Measurements from ENCODE around the gene PI4KB.

PI4KB gene

DNA sequence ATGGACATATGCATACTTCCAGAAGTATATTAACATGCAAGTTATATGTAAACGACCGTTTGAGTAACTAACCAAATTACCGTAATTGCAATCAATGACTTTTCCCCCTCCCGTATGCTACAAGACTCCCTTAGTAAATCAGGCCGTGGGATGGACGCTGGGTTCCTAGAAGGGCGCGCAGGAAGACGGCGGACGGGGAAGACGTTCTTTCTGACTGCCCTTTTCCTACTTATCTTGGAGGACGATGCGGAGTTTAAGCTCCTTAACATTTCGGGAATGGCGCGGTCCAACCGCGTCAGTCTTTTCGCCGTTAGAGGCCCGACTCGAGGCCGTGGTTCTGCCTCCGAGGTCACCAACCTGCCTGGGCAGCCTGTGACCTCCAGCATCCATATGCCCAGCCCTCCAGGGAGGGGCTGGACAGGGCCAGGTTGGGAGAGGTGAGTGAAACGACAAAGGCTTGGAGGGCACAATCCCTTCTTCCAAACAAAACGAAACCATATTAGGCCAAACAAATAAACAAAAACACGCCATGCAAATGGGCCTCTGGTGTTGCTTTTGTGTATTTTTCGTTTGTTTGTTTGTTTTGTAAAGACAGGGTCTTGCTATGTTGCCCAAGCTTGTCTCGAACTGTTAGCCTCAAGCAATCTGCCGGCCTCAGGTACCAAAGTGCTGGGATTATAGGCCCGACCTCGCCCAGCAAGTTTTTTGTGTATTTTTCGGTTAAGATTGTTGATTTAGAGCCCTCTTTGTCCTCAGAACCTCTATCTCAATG is 873 bp upstream of the PI4KB start:
- no peak for DNase-seq
- H3K4me3 Mint-ChIP-seq: peak overlapping the region; percentile 89
- peak overlapping the region; percentile 98 for H3K27ac Mint-ChIP-seq
- no peaks in the 10 kb centered on the region for H3K9me3 Mint-ChIP-seq
- H3K27me3 Mint-ChIP-seq: no peaks in the 10 kb centered on the region
- peaks cover 42% of the 10 kb centered on the region for H3K36me3 Mint-ChIP-seq (ENCODE audit: low read depth)
- H3K4me1 Mint-ChIP-seq (ENCODE audit: low read depth): peaks cover 34% of the 10 kb centered on the region

DNA sequence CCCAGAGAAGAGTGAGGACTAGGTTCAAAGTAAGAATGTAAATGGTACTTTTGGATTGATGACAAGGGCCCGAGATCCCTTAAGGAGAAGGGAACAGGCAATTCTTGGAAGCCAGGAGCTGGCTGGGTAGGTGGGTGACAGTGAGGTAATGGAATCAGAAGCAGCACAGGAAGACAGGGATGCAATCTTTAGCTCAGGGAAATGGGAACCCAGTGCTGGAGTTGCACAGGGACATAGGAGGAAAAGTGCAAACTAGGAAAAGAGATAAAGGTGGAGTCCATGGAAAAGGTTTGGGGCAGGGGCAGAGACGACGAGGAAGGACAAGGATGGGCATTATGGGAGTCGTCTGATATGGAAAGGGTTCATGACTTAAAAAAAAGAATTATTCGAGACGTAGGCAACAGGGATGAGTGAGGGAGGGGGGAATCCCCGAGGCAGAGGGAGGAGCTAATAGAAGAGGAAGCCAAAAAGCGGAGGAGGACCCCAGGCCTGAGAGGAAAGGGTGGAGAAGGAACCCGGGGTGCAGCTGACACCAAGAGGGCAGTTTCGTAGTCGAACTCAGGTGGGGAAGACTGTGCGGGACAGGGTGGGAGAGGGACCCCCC is 495 bp downstream of the PI4KB start:
- no peaks in the 10 kb centered on the region for H3K27me3 Mint-ChIP-seq
- peaks cover 53% of the 10 kb centered on the region for H3K36me3 Mint-ChIP-seq (ENCODE audit: low read depth)

DNA sequence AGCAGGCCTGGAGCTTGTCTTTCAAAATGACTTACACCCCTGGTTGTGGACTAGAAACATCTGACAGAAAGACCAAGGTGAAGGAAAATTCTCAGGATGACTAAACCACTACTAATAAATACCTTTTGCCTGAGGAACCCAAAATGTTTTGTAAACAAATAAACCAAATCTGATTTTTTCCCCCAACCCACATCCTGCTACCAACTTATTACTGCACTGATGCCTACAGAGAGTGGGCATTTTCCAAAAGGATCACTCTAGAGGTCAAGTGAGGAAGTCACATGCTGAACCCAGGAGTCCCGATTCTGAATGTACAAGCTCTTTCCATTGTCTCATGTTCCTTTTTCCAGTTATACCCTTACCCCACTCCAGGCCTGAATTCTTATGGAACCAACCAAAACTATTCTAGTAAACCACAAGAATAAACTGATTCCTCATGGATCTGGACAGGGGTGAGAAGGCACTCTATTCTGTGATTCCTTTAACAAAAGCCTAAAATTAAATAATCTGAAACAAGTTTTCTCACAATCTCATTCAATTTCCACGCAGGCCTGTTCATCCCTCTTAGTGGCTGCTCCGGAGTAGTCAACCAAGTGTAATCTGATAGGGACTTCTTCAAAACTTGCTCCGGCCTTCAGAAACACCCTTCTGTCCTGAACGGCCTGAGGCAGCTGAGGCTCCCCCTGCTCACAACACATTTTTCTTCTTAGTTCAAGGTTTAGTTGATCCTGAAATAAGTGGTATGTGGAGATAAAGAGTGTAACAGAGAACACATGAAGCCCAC is 1.4 kb downstream of the PI4KB start:
- Mint-ChIP-seq H3K36me3 (ENCODE audit: low read depth) (peaks cover 58% of the 10 kb centered on the region), H3K4me3 (peak overlapping the region; percentile 89), H3K9me3 (no peaks in the 10 kb centered on the region), H3K27ac (peak overlapping the region; percentile 98), H3K4me1 (ENCODE audit: low read depth) (peaks cover 47% of the 10 kb centered on the region), H3K27me3 (no peaks in the 10 kb centered on the region)
- DNase-seq: no peak

More for the DNA sequence above, 495 bp downstream of the PI4KB start:
- peak overlapping the region; percentile 89 for H3K4me3 Mint-ChIP-seq
- no peak for DNase-seq
- peaks cover 44% of the 10 kb centered on the region for H3K4me1 Mint-ChIP-seq (ENCODE audit: low read depth)
- H3K9me3 Mint-ChIP-seq: no peaks in the 10 kb centered on the region
- H3K27ac Mint-ChIP-seq: peak overlapping the region; percentile 98

DNA sequence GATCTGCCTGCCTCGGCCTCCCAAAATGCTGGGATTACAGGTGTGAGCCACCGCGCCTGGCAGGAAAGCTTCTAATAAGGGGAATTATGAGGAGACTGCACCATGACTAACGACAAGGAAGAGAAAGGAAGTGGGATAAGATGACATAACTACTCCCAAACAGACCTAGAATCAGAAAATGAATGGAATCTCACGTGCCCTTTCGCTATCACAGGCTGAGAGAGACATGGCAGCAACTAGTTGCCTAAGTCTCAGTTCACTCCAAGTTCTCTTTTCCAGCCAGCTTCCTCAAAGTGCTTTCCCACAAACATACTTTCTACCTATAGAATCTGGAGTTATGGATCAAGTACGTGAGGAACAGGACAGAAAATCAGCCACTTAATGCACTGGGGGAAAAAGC is 2.0 kb downstream of the PI4KB start:
- H3K36me3 Mint-ChIP-seq (ENCODE audit: low read depth): peaks cover 64% of the 10 kb centered on the region
- H3K9me3 Mint-ChIP-seq: no peaks in the 10 kb centered on the region
- peaks cover 54% of the 10 kb centered on the region for H3K4me1 Mint-ChIP-seq (ENCODE audit: low read depth)
- DNase-seq: no peak
- peak overlapping the region; percentile 89 for H3K4me3 Mint-ChIP-seq
- no peaks in the 10 kb centered on the region for H3K27me3 Mint-ChIP-seq
- H3K27ac Mint-ChIP-seq: peak overlapping the region; percentile 98

DNA sequence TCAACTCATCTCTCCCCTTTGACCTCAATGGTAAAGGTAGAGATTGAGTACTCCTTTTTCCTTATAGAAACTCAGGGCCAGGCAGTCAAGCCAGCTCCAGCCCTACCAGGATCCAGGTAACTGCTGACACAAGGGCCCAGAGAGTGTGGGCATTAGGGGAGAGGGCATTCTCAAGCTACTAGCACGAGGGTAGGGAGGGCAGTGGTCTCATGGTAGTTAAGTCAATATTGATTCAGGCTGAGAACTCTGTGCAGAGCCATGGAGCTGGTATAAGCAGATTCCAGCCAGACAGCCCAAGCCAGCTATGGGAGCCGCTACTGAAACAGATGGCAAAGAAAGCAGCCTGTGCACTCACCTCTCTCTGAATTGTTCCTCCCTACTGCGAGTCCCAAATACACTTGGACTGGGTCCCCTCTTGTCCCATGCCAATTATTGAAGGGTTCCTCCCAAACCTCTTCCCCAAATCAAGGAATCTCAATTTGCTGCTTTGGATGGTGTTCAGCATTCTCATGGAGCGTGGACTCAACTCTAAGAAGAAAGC is 2.8 kb downstream of the PI4KB start:
- H3K9me3 Mint-ChIP-seq: no peaks in the 10 kb centered on the region
- no peak for DNase-seq
- H3K27ac Mint-ChIP-seq: peak overlapping the region; percentile 29
- H3K36me3 Mint-ChIP-seq (ENCODE audit: low read depth): peaks cover 71% of the 10 kb centered on the region
- peaks cover 58% of the 10 kb centered on the region for H3K4me1 Mint-ChIP-seq (ENCODE audit: low read depth)
- H3K27me3 Mint-ChIP-seq: no peaks in the 10 kb centered on the region
- no peak overlapping the region for H3K4me3 Mint-ChIP-seq

DNA sequence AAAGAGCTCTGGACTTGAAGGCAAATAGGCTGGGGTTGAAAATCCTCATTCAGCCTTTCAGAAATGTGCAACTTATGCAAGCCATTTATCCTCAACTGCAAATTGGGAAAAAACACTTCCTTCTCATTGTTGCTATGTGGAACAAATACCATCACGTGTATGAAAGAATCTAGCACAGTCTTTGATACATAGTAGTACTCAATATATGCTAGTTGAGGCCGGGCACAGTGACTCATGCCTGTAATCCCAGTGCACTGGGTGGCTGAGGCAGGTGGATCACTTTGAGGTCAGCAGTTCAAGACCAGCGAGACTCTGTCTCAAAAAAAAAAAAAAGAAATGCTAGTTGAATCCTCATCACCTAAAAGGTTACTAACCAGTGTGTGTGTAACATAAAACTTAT is 8.2 kb downstream of the PI4KB start:
- H3K4me3 Mint-ChIP-seq: no peak overlapping the region
- no peaks in the 10 kb centered on the region for H3K27me3 Mint-ChIP-seq
- H3K36me3 Mint-ChIP-seq (ENCODE audit: low read depth): peaks cover 72% of the 10 kb centered on the region
- no peaks in the 10 kb centered on the region for H3K9me3 Mint-ChIP-seq
- H3K27ac Mint-ChIP-seq: peak overlapping the region; percentile 40
- peaks cover 52% of the 10 kb centered on the region for H3K4me1 Mint-ChIP-seq (ENCODE audit: low read depth)
- no peak for DNase-seq

DNA sequence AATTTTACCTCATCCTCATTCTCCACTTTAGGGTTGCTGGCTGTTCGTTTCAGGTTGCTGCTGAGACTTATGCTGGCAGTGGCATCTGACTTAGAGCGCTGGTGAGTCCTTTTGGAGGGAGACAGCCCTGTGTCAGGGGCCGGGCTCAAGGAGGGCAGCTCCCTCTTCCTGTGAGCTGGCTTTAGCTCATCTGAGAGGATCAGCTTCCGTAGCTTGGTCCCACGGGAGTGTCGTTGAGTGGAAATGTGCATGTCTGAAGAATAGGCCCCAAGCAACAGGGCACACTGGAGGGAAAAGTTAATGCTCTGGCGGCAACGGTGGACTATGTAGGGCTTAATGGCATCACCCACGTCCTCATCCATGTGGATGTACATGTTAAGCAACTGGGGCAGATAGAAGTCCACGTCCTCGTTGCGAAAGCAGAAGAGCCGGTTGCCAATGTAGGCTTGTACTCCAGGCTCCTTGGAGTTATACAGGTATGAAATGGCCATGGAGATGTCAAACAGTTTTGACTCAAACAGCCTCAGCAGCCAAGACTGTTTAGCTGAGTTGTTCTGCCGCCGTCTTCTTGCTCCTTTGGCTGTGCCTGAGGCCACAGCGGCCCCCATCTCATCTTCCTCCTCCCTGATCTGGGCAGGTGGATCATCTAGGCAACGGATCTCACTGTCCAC is 11.5 kb downstream of the PI4KB start:
- Mint-ChIP-seq H3K4me1 (ENCODE audit: low read depth) (peaks cover 68% of the 10 kb centered on the region), H3K4me3 (no peak overlapping the region), H3K9me3 (no peaks in the 10 kb centered on the region), H3K36me3 (ENCODE audit: low read depth) (peaks cover 76% of the 10 kb centered on the region), H3K27me3 (no peaks in the 10 kb centered on the region), H3K27ac (peak overlapping the region; percentile 63)
- no peak for DNase-seq

DNA sequence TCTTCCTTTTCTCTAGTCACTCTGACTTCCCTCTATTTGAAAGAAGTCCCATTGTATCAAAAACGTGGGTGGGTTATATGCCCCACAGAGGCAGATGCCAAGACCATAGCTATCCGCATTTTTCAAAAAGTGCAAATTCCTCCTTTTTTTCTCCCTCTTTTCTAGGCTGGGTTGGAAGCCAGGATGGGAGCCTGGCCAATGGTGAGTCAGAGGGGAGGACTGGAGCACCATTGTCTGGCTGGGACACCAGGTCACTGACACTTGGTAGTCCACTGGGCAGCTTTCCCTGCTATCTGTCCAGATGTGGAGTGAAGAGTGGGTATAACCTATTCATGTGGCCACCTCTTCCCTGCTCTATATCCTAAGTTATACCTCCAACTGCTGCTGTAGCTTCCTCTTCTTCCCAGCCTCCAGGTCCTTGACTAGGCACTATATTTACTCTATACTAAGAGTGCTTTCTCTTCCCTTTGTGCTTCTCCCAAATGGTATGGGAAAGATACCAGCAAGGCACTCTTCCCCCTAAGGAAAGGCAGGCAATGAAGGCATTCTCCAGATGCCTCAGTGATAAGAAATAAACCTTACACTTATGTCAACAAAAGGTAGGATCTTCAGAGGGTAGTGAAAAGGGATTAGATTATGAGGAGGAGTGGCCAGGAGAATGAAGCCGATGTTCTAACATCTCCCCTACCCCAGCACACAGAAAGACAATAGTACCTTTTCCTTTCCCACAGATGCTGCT is 12.9 kb downstream of the PI4KB start:
- Mint-ChIP-seq H3K27ac (peak overlapping the region; percentile 98), H3K4me1 (ENCODE audit: low read depth) (peaks cover 68% of the 10 kb centered on the region), H3K36me3 (ENCODE audit: low read depth) (peaks cover 76% of the 10 kb centered on the region), H3K9me3 (no peaks in the 10 kb centered on the region), H3K27me3 (no peaks in the 10 kb centered on the region), H3K4me3 (no peak overlapping the region)
- DNase-seq: no peak

DNA sequence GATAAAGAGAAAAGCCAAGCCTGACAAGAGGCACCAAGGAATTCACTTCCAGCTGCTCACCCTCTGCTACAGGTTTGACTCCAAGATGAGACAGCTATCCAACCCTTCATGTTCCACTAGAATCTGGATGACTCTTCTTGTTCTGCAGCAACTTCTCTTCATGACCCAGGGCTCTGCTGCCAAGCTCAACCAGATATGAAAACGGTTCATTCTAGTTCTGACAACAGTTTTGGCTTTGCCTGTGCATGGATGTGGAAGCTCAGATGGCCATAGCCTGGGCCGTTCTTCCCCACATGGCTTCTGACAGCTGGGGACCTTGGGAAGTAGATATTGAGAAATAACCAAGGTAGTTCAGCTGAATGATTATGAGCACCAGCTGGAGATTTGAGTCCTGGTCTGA is 13.7 kb downstream of the PI4KB start:
- H3K4me1 Mint-ChIP-seq (ENCODE audit: low read depth): peaks cover 65% of the 10 kb centered on the region
- no peaks in the 10 kb centered on the region for H3K9me3 Mint-ChIP-seq
- peaks cover 77% of the 10 kb centered on the region for H3K36me3 Mint-ChIP-seq (ENCODE audit: low read depth)
- H3K4me3 Mint-ChIP-seq: no peak overlapping the region
- DNase-seq: no peak
- H3K27ac Mint-ChIP-seq: peak overlapping the region; percentile 98
- no peaks in the 10 kb centered on the region for H3K27me3 Mint-ChIP-seq

DNA sequence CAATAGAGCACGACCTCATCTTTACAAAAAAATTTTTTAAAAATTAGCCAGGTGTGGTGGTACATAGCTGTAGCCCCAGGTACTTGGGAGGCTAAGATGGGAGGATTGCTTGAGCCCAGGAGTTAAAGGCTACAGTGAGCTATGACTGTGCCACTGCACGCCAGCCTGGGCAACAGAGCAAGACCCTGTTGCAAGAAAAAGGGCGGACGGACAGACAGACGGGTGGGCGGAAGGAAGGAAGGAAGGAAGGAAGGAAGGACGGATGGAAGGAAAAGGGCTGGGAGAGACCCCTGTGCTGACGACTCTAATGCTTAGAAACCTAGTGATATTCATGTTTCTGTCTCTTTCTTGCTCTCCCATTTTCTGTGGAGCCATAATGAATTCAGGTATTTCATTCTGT is 14.4 kb downstream of the PI4KB start:
- H3K4me1 Mint-ChIP-seq (ENCODE audit: low read depth): peaks cover 65% of the 10 kb centered on the region
- peak overlapping the region; percentile 98 for H3K27ac Mint-ChIP-seq
- H3K4me3 Mint-ChIP-seq: peak overlapping the region; percentile 47
- H3K9me3 Mint-ChIP-seq: no peaks in the 10 kb centered on the region
- H3K27me3 Mint-ChIP-seq: no peaks in the 10 kb centered on the region
- peaks cover 84% of the 10 kb centered on the region for H3K36me3 Mint-ChIP-seq (ENCODE audit: low read depth)
- DNase-seq: no peak

DNA sequence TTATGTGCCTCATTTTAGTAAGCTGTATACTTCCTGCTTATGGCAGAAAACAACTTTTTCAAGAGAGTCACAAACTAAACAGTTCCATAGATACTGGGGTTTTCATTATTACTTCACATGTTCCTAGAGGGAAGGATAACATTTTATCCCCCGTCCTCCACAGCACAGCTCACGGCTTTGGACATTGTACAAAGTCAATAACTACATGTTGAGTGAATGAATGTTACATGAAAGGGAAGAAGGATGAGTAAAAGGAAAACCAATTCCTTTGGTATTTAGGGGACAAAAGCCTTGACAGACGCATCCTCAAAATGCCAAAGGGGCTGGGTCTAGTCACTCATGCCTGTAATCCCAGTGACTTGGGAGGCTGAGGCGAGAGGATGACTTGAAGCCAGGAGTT is 14.8 kb downstream of the PI4KB start:
- Mint-ChIP-seq H3K27ac (peak overlapping the region; percentile 98), H3K27me3 (no peaks in the 10 kb centered on the region), H3K9me3 (no peaks in the 10 kb centered on the region), H3K4me1 (ENCODE audit: low read depth) (peaks cover 63% of the 10 kb centered on the region), H3K36me3 (ENCODE audit: low read depth) (peaks cover 84% of the 10 kb centered on the region), H3K4me3 (peak overlapping the region; percentile 47)
- DNase-seq: no peak

DNA sequence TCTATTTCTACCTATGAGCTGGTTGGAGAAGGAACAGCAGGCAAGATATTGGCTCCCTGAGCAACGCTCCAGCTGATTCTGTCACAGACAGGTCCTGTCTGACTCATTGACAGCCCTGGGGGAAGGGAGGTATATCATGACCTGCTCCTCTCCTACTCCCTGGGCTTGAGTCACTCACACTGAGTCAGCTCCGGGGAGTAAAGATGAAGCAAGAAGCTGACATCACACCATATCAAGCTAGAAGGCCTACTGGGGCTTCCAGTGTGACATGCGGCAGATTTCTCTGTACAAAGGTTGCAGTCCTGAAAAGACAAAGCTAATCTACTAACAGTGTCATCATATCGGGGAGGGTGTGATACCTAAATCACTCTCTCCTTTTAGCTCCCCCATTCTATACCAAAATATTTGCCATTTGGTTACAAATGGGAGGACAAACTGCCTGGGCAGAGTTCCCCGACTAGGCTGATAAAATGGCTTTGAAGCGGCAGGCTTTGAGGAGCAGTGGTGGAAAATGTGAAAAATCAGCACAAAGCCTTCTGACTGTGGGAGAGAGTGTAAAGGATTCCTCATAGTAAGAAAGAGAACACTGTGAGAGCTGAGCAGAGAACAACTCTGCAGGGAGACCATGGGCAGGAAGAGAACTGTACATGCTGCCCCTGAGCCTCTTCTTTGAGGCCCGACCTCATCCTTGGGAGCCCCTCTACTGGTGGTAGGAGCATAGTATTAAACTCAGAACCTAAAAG is 15.5 kb downstream of the PI4KB start:
- H3K27me3 Mint-ChIP-seq: no peaks in the 10 kb centered on the region
- H3K9me3 Mint-ChIP-seq: no peaks in the 10 kb centered on the region
- peaks cover 90% of the 10 kb centered on the region for H3K36me3 Mint-ChIP-seq (ENCODE audit: low read depth)
- H3K27ac Mint-ChIP-seq: peak overlapping the region; percentile 98
- peak; percentile 77 for DNase-seq
- H3K4me3 Mint-ChIP-seq: peak overlapping the region; percentile 47
- peaks cover 63% of the 10 kb centered on the region for H3K4me1 Mint-ChIP-seq (ENCODE audit: low read depth)

DNA sequence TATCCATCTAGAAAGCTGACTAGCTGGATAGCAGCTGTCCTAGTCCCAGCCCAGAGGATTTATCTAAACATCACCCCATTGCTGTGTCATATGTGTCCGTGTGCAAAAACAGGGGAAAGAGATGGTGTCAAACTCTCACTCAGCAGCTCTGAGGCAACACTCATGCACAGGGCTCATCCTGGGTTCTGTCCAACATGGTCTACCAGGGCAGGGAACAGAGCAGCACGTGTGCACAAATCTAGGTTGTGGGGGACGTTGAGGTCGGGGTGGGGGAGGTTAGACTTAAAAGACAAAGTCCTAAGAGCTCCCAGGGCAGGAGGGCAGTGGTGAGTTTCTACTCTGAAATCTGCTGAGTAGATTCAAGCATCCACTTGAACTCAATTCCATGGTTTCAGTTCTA is 16.2 kb downstream of the PI4KB start:
- H3K27me3 Mint-ChIP-seq: no peaks in the 10 kb centered on the region
- H3K9me3 Mint-ChIP-seq: no peaks in the 10 kb centered on the region
- H3K27ac Mint-ChIP-seq: peak overlapping the region; percentile 98
- peak overlapping the region; percentile 47 for H3K4me3 Mint-ChIP-seq
- DNase-seq: no peak
- peaks cover 60% of the 10 kb centered on the region for H3K4me1 Mint-ChIP-seq (ENCODE audit: low read depth)
- H3K36me3 Mint-ChIP-seq (ENCODE audit: low read depth): peaks cover 90% of the 10 kb centered on the region

Data from activated T-cell treated with anti-CD3 and anti-CD28 coated beads, Interleukin-2, amount 50 U/mL, for 24 hours (primary cell).